ENCODE data around the gene SLIT1.
A peak's percentile ranks its signal among the peaks of the same experiment; 100 is the strongest.

SLIT1 gene

DNA sequence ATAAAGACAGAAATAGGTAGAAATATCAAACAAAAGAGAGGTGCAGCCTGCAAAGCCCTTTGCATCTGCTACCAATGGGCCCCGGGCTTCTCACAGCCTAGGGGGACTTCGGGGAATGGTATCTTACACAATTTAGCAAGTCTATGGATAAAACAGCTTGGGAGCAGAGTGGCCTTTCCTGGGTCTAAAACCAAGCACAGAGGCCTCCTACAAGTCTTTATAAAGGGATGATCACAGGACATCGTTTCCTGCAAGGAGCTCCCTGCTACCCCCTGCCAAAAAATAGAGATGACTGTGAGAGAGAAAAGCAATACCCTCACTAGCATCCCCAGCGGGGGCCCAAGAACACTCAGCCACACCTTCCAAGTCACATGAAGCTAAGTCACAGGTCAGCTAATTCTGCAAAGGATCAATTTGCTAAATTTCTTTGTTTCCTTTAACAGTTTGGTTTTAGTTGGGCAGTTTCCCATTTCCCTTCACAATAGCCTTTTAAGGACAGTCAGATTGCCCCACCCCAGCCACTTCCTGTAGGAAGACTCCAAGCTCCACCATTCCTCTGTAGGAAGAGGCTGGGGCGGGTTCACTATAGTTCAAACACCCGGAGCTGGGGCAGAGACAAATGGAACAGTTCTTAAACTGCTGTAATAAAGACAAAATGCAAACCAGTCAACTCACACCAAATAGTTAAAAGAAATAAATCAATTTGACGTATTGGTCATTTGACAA is 105.5 kb downstream of the SLIT1 start:
- no peak for DNase-seq (ENCODE audit: low read depth in 2 of 2)

GRCh38 chr10:97079448-97079847 is 106.3 kb downstream of the SLIT1 start:
- no peak for DNase-seq (ENCODE audit: low read depth in 2 of 2)

- no peak for DNase-seq (ENCODE audit: low read depth in 2 of 2)
These were observed 106.8 kb downstream of the SLIT1 start for GRCh38 chr10:97078938-97079445.

DNA sequence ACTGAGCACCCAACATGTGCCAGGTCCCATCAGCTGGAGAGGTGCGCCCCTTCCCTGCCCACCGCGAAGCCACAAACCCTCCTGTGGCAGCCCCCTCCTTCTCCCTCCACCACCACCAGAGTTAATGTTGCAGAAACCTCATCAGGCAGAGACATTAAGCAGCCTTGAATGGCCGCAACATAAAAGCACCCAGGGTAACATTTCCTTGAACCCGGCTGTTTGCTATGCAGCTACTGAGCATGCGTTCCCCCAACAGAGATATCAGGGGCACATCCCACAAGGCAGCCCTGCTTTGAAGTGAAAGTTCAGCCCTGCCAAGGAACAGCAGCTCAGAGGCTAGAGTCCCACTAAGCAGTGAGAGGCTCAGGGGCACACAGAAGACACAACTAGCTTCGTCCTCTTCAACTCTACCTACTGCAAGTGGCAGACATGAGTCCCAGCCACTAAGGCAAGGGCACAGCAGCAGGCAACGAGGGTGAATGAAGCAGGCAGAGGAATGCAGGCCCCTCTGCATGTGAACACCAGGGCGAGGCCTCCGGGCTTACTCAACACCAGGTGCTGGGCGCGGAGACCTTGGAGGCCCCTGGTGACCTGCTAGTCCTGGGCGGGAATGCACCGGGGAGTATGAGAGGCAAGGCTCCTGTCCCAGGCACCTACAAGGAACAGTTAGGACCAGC is 107.4 kb downstream of the SLIT1 start:
- no peak for DNase-seq (ENCODE audit: low read depth in 2 of 2)

DNA sequence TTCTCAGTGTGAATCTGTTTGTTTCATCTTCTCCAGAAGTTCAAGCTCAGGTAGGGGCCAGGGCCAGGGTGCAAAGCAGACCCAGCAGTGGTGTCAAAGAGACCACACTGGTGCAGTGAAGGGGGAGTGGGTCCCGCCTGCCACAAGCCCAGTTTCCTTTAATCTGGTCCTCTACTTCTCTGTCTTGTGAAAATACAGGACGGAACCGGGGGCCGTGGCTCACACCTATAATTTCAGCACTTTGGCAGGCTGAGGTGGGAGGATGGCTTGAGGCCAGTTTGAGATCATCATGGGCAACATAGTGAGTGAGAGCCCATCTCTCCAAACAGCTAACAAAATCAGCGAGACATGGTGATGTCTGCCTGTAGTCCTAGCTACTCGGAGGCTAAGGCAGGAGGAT is 109.0 kb downstream of the SLIT1 start:
- no peak for DNase-seq (ENCODE audit: low read depth in 2 of 2)

- DNase-seq (ENCODE audit: low read depth in 2 of 2) = no peak
These were observed 109.7 kb downstream of the SLIT1 start for GRCh38 chr10:97075961-97076525.

DNA sequence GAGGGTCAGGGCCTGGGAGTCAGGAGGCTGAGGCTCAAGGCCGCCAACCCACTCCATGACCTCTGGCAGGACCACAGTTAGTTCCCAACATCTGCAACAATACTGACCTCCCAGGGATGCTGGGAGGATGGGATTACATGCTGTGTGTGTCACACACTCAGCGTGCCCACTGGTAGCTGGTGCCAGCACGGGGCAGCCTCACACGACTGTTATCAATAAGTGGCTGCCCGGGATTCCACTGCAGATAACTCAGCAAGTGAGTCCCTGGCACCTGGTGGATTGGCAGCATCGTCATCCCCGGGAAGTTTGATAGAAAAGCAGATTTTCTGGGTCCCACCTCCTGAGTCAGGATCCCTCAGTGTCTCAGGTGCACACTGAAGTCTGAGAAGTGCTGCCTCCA is 110.3 kb downstream of the SLIT1 start:
- DNase-seq (ENCODE audit: low read depth in 2 of 2) = no peak

GRCh38 chr10:97074256-97075145 is 111.3 kb downstream of the SLIT1 start:
- no peak for DNase-seq (ENCODE audit: low read depth in 2 of 2)

GRCh38 chr10:97072851-97073665 is 112.7 kb downstream of the SLIT1 start:
- DNase-seq (ENCODE audit: low read depth in 2 of 2) = peak; percentile 79 to 83

- no peak for DNase-seq (ENCODE audit: low read depth in 2 of 2)
These were observed 114.3 kb downstream of the SLIT1 start for GRCh38 chr10:97071496-97071895.

DNA sequence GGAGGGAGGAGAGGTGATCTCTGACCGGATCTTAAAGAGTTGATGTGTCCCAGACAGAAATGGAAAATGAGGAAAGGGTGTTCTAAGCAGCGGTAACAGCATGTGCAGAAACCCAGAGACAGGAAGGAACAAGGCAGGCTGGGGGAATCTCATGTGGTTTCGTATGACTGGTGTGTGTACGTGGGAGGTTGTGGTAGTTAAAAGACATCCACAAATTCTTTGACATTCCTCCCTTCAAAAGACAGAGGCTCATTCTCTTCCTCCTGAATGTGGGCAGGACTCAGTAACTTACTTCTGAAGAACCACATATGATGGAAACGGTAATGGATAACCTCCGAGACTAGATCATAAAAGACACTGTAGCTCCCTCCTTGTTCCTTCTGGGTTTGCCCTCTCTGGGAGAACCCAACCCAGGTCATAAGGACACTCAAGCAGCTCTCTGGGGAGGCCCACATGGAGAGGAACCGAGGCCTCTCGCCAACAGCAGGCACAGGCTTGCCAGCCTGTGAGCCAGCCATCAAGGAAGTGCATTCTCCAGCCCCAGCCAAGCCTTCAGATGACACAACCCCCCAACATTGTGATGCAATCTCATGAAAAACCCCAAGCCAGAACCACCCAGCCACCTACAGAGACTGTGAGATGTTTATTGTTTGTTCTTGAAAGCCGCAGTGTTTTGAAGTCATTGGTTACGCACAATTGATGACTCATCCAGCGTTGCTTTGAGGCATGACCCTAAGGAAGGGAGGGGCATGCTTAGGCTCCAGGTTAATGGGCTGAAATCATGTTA is 116.0 kb downstream of the SLIT1 start:
- peak in 1 of 2 donors; percentile 8 for DNase-seq (ENCODE audit: low read depth in 2 of 2)

DNA sequence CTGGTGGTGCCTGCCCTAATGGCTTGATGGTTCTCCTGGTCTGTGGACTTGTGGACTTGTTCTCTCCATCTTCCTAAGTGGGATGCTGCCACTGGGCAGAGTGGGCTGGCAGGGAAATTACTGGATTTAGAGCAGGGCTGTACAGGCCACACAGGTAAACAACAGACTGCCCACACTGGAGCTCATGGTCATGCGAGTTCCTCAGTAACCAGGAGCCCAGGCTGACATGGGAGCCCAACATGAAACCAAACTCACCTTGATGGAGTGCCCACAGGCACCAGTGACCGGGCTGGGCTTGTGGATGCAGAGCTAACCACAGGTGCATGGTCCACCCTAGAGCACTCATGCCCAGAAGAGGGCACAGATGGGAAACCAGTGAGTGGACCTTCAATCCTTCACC is 116.7 kb downstream of the SLIT1 start:
- DNase-seq (ENCODE audit: low read depth in 2 of 2) = no peak

DNA sequence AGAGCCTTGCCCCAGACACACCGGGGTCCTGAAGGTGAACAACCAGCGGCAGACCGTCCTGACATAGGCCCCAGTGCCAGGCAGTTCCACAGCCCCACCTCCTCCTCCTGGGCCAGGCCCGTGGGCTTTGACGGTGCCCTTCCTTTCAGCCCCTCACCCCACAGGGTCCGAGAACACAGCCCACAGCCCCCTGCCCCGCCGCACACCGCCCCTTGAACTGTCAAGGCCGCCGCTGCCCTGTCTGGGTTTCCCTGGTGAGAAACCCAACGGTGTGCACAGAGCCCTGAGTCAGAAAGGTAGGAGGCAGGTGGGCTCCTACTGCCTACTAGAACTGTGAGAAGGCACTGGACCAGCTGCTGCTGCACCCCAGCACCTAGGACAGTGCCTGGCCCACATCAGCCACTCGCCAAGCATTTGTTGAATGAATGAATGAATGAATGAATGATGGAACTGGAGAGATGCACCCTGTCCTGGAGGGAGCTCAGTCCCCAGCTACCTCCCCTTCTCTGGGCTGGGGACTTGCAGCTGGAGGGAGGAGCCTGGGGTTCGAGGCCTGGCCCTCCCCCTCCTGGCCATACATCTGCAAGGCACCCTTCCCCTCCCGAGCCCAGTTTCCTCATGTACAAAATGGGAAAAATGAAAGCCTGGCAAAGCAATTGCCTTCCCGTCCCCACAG is 117.9 kb downstream of the SLIT1 start:
- DNase-seq (ENCODE audit: low read depth in 2 of 2) = no peak

GRCh38 chr10:97066877-97067555 is 118.7 kb downstream of the SLIT1 start:
- DNase-seq (ENCODE audit: low read depth in 2 of 2) = no peak

- no peak for DNase-seq (ENCODE audit: low read depth in 2 of 2)
These were observed 119.8 kb downstream of the SLIT1 start for GRCh38 chr10:97065686-97066660.

- no peak for DNase-seq (ENCODE audit: low read depth in 2 of 2)
These were observed 120.6 kb downstream of the SLIT1 start for GRCh38 chr10:97065128-97065527.

- DNase-seq (ENCODE audit: low read depth in 2 of 2) = no peak
These were observed 121.5 kb downstream of the SLIT1 start for GRCh38 chr10:97063983-97064837.

All from activated CD4-positive, alpha-beta T cell treated with anti-CD3 and anti-CD28 coated beads for 24 hours (primary cell).